HAP-1 (cell line): ENCODE measurements around the gene DLG2.
A peak's percentile ranks its signal among the peaks of the same experiment; 100 is the strongest.
"Not testable (repeated sequence)": the region's sequence is repeated elsewhere in the genome, so short reads cannot be mapped to it uniquely, and the experiment has no call there.

Experiments
- DNase-seq, 2 experiments: peaks; one replicate each; pipeline ENCODE4 v3.0.0-alpha.2; 2016 to 2020; ENCODE audit warnings: low spot score in 2 of 2
- H3K27me3 ChIP-seq: fragments of 250-450 bp; sonication (Bioruptor Pico); 2 replicates; pipeline ENCODE4 v1.5.1; 2020; ENCODE audit warnings: low read depth, mild to moderate bottlenecking, moderate library complexity
- H3K36me3 ChIP-seq: fragments of 250-450 bp; sonication (Bioruptor Pico); replicated peaks from 2 replicates; pipeline ENCODE4 v1.5.1; 2020; ENCODE audit warnings: mild to moderate bottlenecking
- H3K4me1 ChIP-seq: fragments of 250-450 bp; sonication (Bioruptor Pico); 2 replicates; pipeline ENCODE4 v1.5.1; 2020; ENCODE audit warnings: mild to moderate bottlenecking
- H3K4me3 ChIP-seq: fragments of 250-450 bp; sonication (Bioruptor Pico); 2 replicates; pipeline ENCODE4 v1.5.1; 2020; ENCODE audit warnings: mild to moderate bottlenecking, moderate library complexity
- H3K9me3 ChIP-seq: fragments of 250-450 bp; sonication (Bioruptor Pico); 2 replicates; pipeline ENCODE4 v1.5.1; 2020; ENCODE audit warnings: mild to moderate bottlenecking, moderate library complexity
- in situ Hi-C: fragments of 300-500 bp; cut with MboI; formaldehyde crosslinking; loops from 3 replicates; pipeline ENCODE4 v1.14.3; 2020; ENCODE audit warnings: low sequenced_read_pairs, inconsistent platforms, mixed read lengths

Gene DLG2

DNA sequence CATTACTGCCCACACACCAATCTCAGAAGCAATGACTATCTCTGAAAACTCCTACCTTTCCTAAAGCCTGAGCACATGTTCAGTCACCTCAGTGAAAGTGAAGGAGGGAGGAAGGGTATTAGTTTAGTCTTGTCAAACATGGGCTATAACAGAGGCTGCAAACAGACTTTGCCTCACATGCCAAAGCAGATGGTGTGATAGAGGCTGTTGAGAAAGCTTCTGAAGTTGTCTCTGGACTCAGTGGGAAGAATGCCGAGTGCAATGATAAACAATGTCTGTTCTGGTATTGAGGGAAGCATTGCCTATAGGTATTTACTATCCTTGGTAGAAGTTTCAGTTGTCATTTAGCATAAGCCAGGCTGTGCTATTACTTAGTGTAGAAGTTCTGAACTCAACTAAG lies 2026.5 kb downstream of the DLG2 start:
- no peaks in the 10 kb centered on the region for H3K27me3 ChIP-seq
- no peaks in the 10 kb centered on the region for H3K4me1 ChIP-seq
- no peak overlapping the region for H3K4me3 ChIP-seq
- no peak for DNase-seq
- in situ Hi-C loops, result no loop called here
- H3K36me3 ChIP-seq, result no peaks in the 10 kb centered on the region
- no peaks in the 10 kb centered on the region for H3K9me3 ChIP-seq

DNA sequence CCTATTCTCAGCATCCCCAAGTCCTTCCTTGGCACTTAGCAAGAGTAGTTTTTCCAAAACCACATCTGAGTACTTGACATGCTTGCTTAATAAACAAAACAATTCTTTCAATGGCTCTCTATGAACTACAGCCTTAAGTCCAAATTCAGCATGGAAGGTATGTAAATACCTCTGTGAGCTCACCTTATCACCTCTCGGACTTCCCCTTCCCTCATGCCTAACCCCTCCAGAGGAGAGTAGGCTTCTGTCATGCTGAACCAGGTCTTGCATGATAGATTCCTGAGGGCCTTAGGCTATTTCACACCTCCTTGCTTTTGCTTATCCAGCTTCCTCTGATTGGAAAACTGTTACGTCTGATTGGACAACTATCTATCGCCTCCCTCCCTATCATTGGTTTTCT lies 2028.1 kb downstream of the DLG2 start:
- H3K4me3 ChIP-seq, result no peak overlapping the region
- no peak for DNase-seq
- no peaks in the 10 kb centered on the region for H3K4me1 ChIP-seq
- no peaks in the 10 kb centered on the region for H3K27me3 ChIP-seq
- in situ Hi-C loops, result no loop called here
- no peaks in the 10 kb centered on the region for H3K36me3 ChIP-seq
- no peaks in the 10 kb centered on the region for H3K9me3 ChIP-seq

DNA sequence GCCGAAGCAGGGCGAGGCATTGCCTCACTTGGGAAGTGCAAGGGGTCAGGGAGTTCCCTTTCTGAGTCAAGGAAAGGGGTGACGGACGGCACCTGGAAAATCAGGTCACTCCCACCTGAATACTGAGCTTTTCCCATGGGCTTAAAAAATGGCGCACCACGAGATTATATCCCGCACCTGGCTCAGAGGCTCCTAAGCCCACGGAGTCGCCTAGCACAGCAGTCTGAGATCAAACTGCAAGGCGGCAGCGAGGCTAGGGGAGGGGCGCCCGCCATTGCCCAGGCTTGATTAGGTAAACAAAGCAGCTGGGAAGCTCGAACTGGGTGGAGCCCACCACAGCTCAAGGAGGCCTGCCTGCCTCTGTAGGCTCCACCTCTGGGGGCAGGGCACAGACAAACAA lies 2039.3 kb downstream of the DLG2 start:
- DNase-seq, in situ Hi-C loops, H3K4me3 ChIP-seq: not testable (repeated sequence)

DNA sequence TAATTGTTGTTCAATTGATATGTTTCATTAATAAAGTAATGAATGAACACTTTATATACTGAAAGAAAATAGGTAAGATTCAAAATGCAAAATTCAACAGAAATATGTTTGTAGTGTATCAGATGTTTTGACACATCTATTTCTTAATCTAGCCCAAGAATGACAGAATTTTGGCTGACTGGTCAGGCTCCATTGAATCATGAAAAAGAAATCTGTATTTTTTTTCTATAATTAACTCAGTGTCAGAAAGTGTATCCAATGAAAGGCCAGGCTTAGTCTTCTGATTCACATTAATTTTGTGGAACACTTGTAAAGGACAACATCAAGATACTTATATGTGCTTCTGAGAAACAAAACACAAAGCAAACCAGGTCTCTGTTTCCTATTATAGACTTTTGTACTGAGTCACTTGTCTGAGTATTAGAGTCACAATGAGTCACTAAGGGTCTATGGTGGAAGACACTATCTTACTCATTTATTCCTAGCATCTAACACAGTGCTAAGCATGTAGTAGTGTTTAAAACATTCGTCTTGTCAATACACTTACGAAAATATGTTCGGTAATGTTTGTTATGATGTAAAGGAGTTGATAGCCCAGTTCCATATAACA lies 2043.3 kb downstream of the DLG2 start:
- no peaks in the 10 kb centered on the region for H3K4me1 ChIP-seq
- peaks cover 4% of the 10 kb centered on the region; the same call in 1 of the 2 replicates for H3K27me3 ChIP-seq
- no peak for DNase-seq
- no peak overlapping the region for H3K4me3 ChIP-seq
- H3K9me3 ChIP-seq, result no peaks in the 10 kb centered on the region
- no peaks in the 10 kb centered on the region for H3K36me3 ChIP-seq
- in situ Hi-C loops, result no loop called here

More for the DNA sequence above, 2039.3 kb downstream of the DLG2 start:
- not testable (repeated sequence) for H3K27me3 ChIP-seq, H3K4me1 ChIP-seq, H3K9me3 ChIP-seq, H3K36me3 ChIP-seq

DNA sequence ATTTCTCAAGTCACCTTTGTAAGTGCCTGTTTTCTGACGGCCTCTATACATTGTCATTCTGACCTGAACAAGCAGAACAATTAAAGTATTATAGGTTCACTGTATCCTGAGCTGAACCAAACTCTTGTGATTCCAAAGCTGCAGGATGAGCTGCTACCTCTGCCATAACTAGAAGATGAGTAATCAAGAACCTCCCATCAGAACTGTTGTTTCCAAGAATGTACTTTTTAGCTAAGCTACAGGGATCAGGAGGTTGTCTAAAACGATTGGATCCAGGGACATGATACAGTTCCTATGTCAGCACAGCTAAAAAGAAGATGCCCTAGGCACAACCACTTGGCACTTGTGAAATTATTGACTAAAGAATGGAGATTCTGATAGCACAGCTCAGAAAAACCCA lies 2052.6 kb downstream of the DLG2 start:
- H3K27me3 ChIP-seq, result no peaks in the 10 kb centered on the region
- no peaks in the 10 kb centered on the region for H3K9me3 ChIP-seq
- in situ Hi-C loops, result no loop called here
- no peaks in the 10 kb centered on the region for H3K36me3 ChIP-seq
- no peak overlapping the region for H3K4me3 ChIP-seq
- peaks cover 18% of the 10 kb centered on the region for H3K4me1 ChIP-seq
- no peak for DNase-seq

DNA sequence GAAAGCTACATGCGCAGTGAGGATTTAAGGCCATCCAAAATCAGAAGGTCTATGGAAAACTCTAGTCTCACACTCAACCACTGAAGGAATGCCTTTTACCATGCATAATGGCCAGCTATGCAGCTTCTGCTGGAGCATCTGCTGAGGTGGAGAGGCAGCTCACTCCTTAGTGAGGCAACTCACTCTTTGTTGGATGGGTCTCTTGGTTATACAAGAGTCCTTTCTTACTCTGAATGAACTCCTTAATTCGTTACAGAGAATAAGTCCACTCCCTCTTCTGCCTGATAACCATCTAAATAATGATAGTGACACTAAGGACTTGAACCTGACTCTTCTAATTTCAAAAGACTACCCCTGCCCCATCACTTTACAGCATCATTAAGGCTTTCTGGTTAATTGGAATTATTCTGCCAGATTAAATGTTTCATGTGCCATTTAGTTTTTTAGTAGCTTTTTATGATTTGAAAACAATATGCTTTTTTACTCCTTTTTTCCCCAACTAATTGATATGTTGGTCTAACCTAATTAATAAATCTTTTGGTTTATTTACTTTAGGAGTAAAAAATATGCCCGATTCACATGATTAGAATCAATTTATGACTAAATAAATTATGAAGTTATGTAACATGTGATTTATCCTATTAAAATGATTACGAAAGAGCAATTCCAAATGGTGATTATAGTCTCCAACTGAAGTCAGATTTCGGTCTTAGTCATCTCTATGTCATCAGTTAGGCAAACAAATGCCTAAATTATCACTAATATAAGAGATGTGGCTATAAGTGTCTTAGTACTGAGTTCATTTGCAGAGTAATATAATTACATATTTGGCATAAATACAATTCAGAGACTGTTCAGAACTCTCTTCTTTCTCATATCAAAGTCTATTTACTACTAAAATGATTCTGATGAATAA lies 2054.3 kb downstream of the DLG2 start:
- in situ Hi-C loops, result no loop called here
- DNase-seq, result no peak
- no peaks in the 10 kb centered on the region for H3K9me3 ChIP-seq
- peaks cover 18% of the 10 kb centered on the region for H3K4me1 ChIP-seq
- no peaks in the 10 kb centered on the region for H3K27me3 ChIP-seq
- no peak overlapping the region for H3K4me3 ChIP-seq
- no peaks in the 10 kb centered on the region for H3K36me3 ChIP-seq

DNA sequence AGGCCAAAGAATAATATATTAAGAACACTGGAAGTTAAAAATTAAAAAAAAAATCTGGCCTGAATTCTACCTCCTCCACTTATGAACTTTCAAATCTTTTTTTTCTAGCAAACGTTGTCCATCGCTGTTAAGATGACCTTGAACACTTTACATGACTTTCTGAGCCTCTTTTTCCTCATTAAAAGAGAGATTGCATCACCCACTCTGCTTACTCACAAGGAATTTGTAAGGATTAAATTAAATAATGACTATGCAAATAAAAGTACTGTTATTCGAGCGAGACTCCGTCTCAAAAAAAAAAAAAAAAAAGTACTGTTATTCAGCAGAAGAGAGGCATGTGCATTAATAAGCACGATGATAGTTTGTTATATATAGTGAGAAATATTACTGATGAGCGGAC lies 2055.8 kb downstream of the DLG2 start:
- in situ Hi-C loops, result no loop called here
- H3K4me1 ChIP-seq, result peaks cover 18% of the 10 kb centered on the region
- DNase-seq, result peak in 1 of 2 experiments; percentile 45
- no peaks in the 10 kb centered on the region for H3K36me3 ChIP-seq
- H3K9me3 ChIP-seq, result no peaks in the 10 kb centered on the region
- H3K27me3 ChIP-seq, result no peaks in the 10 kb centered on the region
- H3K4me3 ChIP-seq, result no peak overlapping the region

DNA sequence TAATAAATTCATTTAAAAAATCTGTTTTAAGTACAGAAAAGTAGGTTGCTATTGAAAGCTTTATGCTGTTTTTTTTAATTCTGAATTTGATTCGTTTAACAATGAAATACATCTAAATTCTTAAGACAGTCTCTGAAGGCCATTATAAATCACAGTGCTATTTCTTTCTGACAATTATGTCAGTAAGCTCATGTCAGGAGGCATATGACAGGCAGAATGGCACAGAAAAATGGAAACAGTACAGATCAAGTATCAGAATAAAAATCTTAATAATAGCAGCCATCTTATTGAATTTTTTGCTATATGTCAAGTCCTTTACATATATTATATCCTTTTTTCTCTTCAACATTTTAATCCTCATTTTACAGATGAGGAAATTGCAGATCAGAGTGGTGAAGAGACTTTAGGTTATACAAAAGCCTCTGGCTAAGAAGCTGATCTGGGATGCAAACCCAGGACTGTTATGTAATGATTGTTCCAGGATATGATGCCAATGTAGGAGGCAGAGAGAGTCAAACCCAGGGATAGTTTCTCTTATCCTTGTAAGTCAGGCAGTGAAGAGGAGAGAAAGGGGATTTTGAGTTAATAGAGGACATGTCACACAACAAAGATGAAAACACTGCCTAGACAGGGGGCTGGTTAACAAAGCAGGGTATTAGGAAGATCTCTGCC lies 2057.9 kb downstream of the DLG2 start:
- DNase-seq, result no peak
- H3K36me3 ChIP-seq, result no peaks in the 10 kb centered on the region
- H3K4me3 ChIP-seq, result no peak overlapping the region
- in situ Hi-C loops, result no loop called here
- no peaks in the 10 kb centered on the region for H3K9me3 ChIP-seq
- no peaks in the 10 kb centered on the region for H3K27me3 ChIP-seq
- H3K4me1 ChIP-seq, result peaks cover 17% of the 10 kb centered on the region

DNA sequence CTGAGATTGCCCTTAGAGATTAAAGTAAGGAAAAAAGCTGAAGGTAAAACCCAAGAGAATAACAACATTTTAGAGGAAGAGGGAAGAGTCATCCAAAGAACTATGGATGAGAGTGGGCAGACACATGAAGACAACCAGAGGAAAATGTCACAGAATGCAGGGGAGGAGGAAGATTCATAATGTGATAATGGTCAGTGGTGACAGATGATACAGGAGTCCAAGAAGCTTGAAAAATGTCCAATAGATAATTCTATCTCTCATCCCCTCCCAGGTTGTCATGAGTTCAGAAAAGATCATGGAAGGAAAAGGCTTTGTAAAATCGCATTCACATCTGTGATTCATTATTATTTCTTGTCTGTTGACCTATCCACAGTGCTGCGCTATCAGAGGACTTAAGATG lies 2058.6 kb downstream of the DLG2 start:
- peaks cover 9% of the 10 kb centered on the region for H3K4me1 ChIP-seq
- no peak for DNase-seq
- H3K9me3 ChIP-seq, result no peaks in the 10 kb centered on the region
- H3K36me3 ChIP-seq, result no peaks in the 10 kb centered on the region
- no peak overlapping the region for H3K4me3 ChIP-seq
- in situ Hi-C loops, result no loop called here
- H3K27me3 ChIP-seq, result no peaks in the 10 kb centered on the region

DNA sequence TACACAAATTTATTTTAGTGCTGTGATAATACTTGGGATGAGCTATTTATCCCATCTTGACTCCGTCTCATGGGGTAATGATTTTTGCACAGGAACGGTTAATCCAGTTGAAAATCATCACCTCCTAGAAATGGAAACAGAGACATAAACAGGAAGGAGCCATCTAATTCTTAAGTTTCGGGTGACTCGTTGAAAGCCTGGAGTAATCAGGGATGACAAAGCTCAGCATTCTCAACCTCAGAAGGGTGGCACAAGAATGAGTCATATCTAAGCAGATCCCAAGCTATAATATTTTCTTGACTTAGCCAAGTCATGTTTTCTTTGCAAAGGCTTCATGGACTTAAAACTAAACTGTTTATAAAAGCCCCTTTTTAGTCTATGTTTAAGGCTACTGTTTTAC lies 2060.2 kb downstream of the DLG2 start:
- in situ Hi-C loops, result no loop called here
- Histone ChIP-seq H3K27me3 (no peaks in the 10 kb centered on the region), H3K36me3 (no peaks in the 10 kb centered on the region), H3K4me1 (peaks cover 6% of the 10 kb centered on the region), H3K4me3 (no peak overlapping the region), H3K9me3 (no peaks in the 10 kb centered on the region)
- DNase-seq, result no peak

DNA sequence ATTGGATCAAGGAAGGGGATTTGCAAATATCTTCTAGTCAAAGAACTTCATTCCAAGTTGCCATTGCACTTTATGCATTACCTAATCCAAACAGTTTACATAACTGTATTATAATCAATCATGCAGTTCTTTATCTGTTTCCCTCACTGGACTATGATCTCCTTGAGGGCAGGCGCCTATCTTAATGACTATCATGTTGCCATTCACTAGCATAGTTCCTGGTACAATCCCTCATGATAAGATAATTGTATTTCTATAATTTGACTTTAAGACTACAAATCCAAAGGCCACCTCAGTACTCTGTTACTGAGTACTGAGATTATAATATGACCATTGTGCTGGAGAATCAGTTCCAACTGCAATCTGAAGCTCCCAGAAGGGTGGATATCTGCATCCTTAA lies 2062.3 kb downstream of the DLG2 start:
- Histone ChIP-seq H3K36me3 (no peaks in the 10 kb centered on the region), H3K4me3 (no peak overlapping the region), H3K4me1 (no peaks in the 10 kb centered on the region), H3K27me3 (no peaks in the 10 kb centered on the region), H3K9me3 (no peaks in the 10 kb centered on the region)
- in situ Hi-C loops, result no loop called here
- DNase-seq, result no peak

DNA sequence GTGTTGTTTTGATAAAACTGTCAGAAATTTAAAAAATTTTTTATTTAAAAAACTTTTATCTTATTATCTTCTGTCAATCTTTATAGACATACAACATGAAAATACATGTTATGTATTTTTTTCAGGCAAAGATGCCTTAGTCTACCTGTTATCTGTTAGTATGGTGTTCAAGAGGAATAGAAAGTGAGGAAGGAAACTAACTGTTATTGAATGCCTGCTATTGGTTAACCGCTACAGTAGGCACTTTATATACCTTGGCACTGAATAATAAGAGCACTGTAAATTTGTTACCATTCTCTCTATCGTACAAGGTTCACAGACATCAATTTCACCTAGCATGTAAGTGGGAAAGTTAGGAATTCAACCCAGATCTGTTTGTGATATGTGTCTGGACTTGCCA lies 2068.9 kb downstream of the DLG2 start:
- Histone ChIP-seq H3K4me3 (no peak overlapping the region), H3K9me3 (no peaks in the 10 kb centered on the region), H3K36me3 (no peaks in the 10 kb centered on the region), H3K4me1 (no peaks in the 10 kb centered on the region), H3K27me3 (no peaks in the 10 kb centered on the region)
- in situ Hi-C loops, result no loop called here
- DNase-seq, result no peak

DNA sequence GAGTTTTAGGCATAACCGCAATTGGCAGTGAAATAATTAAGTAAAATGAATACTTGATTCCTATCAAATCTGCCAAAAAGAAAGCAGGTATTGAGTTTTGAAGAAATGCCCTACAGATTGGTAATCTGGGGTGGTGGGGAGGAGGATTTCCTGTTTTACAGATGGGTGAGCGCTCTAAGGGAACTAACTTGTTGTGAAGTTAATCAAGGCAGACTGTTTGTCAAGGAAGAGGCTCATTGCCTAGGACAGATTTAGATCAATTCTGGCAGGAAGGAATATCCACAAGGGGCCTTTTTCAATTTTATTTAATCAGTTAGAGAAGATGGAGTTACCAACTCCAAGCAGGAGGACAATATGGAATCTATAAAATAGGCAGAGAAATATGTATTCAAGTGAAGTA lies 2069.5 kb downstream of the DLG2 start:
- in situ Hi-C loops, result no loop called here
- Histone ChIP-seq H3K4me1 (no peaks in the 10 kb centered on the region), H3K4me3 (no peak overlapping the region), H3K9me3 (no peaks in the 10 kb centered on the region), H3K36me3 (no peaks in the 10 kb centered on the region), H3K27me3 (no peaks in the 10 kb centered on the region)
- no peak for DNase-seq

DNA sequence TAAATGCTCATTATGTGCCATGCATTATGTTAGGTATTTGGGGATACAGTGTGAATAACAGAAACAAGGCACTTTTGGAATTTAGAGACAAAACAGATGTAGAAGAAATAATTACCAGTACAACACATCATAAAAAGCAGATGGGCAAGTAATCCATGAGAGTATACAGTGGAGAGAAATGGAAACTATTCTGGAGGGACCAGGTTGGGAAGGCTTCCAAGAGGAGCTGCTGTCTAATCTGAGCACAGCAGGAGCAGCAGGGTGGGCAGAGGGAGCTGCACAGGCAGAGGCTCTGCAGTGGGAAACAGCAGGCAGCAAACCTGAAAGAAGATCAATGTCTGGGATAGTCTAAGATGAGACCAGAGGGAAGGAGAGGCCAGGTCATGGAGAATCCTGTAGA lies 2072.3 kb downstream of the DLG2 start:
- in situ Hi-C loops, result no loop called here
- Histone ChIP-seq H3K36me3 (no peaks in the 10 kb centered on the region), H3K27me3 (0 out of 2 replicates have a peak, but pooled peaks cover 2% of the 10 kb centered on the region), H3K4me3 (no peak overlapping the region), H3K4me1 (no peaks in the 10 kb centered on the region), H3K9me3 (no peaks in the 10 kb centered on the region)
- DNase-seq, result no peak
